SK-N-SH (cell line): ENCODE results near the gene KCNK6. TPM values are rescaled to one million over a fixed set of nuclear protein-coding genes. Genes with fewer than 3 reads are reported as not detected.

Experiments
- CTCF ChIA-PET: fragments of 300-600, 350-600 bp; formaldehyde crosslinking; extraction: SDS; loops from one replicate; lab custom pipeline; 2021; lab: Yijun Ruan, JAX
- POLR2A ChIA-PET: fragments of 350-600 bp; sonication (Branson Sonifier 250); formaldehyde crosslinking; extraction: SDS; loops from one replicate; lab custom pipeline; 2020; ENCODE audit warnings: antibody characterized with exemption, inconsistent platforms; lab: Yijun Ruan, JAX
- DNase-seq: peaks from one replicate; pipeline ENCODE4 v3.0.0; 2012
- H2AFZ ChIP-seq: fragments of 200-600 bp; sonication (generic); 2 replicates; pipeline ENCODE4 v1.8.1; 2016; ENCODE audit warnings: antibody characterized with exemption, mild to moderate bottlenecking, low read depth
- H3F3A ChIP-seq: fragments of 200-600 bp; sonication (generic); replicated peaks from 2 replicates; pipeline ENCODE3; 2016; ENCODE audit warnings: antibody characterized with exemption, mild to moderate bottlenecking; ENCODE audit not compliant: insufficient read depth
- H3K27ac ChIP-seq, 2 experiments: fragments of 200-500 bp in 1 of 2; fragments of 200-600 bp in 1 of 2; sonication (Bioruptor generic) in 1 of 2; sonication (generic), shearing (Covaris generic) in 1 of 2; 2 replicates each; pipeline versions ENCODE4 v1.5.1 to v1.6.1; 2014 to 2016; ENCODE audit warnings: low read depth in 2 of 2, inconsistent platforms in 1 of 2, low read length in 1 of 2, mild to moderate bottlenecking in 1 of 2, mixed read lengths in 1 of 2
- H3K27me3 ChIP-seq: fragments of 200-600 bp; sonication (generic), shearing (Covaris generic); 2 replicates; pipeline ENCODE4 v1.6.1; 2016; ENCODE audit warnings: mixed run types; ENCODE audit not compliant: insufficient read depth
- H3K36me3 ChIP-seq, 2 experiments: fragments of 200-500 bp in 1 of 2; fragments of 200-600 bp in 1 of 2; sonication (Bioruptor generic) in 1 of 2; sonication (generic) in 1 of 2; replicated peaks in 1 of 2; 2 replicates each; pipeline versions ENCODE3 to v1.5.1; 2014 to 2016; ENCODE audit warnings: low read length in 1 of 2, mild to moderate bottlenecking in 1 of 2; ENCODE audit not compliant: insufficient read depth in 2 of 2, control insufficient read depth in 1 of 2
- H3K4me1 ChIP-seq, 2 experiments: fragments of 200-500 bp in 1 of 2; fragments of 200-600 bp in 1 of 2; sonication (Bioruptor generic) in 1 of 2; sonication (generic), shearing (Covaris generic) in 1 of 2; 2 replicates each; pipeline versions ENCODE4 v1.5.1 to v1.6.1; 2014 to 2016; ENCODE audit warnings: low read depth in 1 of 2, low read length in 1 of 2, mixed run types in 1 of 2; ENCODE audit not compliant: insufficient read depth in 2 of 2, control insufficient read depth in 1 of 2
- H3K4me2 ChIP-seq: fragments of 200-600 bp; sonication (generic), shearing (Covaris generic); 2 replicates; pipeline ENCODE4 v1.6.1; 2017; ENCODE audit warnings: mixed run types
- H3K4me3 ChIP-seq, 2 experiments: fragments of 200-500 bp in 1 of 2; fragments of 200-600 bp in 1 of 2; sonication (Bioruptor generic) in 1 of 2; sonication (generic), shearing (Covaris generic) in 1 of 2; 2 replicates each; pipeline versions ENCODE4 v1.5.1 to v1.8.1; 2014 to 2016; ENCODE audit warnings: low read depth in 2 of 2, inconsistent platforms in 1 of 2, low read length in 1 of 2, mild to moderate bottlenecking in 1 of 2, mixed read lengths in 1 of 2, moderate library complexity in 1 of 2
- H3K79me2 ChIP-seq: fragments of 200-600 bp; sonication (generic); 2 replicates; pipeline ENCODE4 v1.8.1; 2017; ENCODE audit warnings: mild to moderate bottlenecking; ENCODE audit not compliant: insufficient read depth
- H3K9ac ChIP-seq: fragments of 200-600 bp; sonication (generic); 2 replicates; pipeline ENCODE4 v1.6.1; 2017; ENCODE audit warnings: mixed run types
- H3K9me2 ChIP-seq: fragments of 200-600 bp; sonication (generic); 2 replicates; pipeline ENCODE4 v1.6.1; 2017; ENCODE audit warnings: mixed run types
- H3K9me3 ChIP-seq: fragments of 200-600 bp; sonication (generic); 2 replicates; pipeline ENCODE4 v1.6.1; 2017; ENCODE audit warnings: mixed run types, mild to moderate bottlenecking, moderate library complexity
- H4K20me1 ChIP-seq: fragments of 200-600 bp; sonication (generic); 2 replicates; pipeline ENCODE4 v1.6.1; 2017; ENCODE audit warnings: mild to moderate bottlenecking, mixed run types; ENCODE audit not compliant: insufficient read depth
- FOXJ3 ChIP-seq: sonication (generic); formaldehyde crosslinking; IDR thresholded peaks from 2 replicates; pipeline ENCODE4 v1.5.1; 2020; ENCODE audit warnings: mild to moderate bottlenecking, missing genetic modification reagents
- NFIC ChIP-seq: IDR thresholded peaks from 2 replicates; pipeline ENCODE4 v1.4.0; 2012; ENCODE audit warnings: borderline replicate concordance
- RFX5 ChIP-seq: IDR thresholded peaks from 2 replicates; pipeline ENCODE4 v1.6.1; 2012; ENCODE audit warnings: mild to moderate bottlenecking, improper control_type of control experiment, low read length
- SIN3A ChIP-seq: IDR thresholded peaks from 2 replicates; pipeline ENCODE4 v1.6.1; 2012; ENCODE audit warnings: low read depth, mild to moderate bottlenecking, low read length, moderate library complexity, borderline replicate concordance
- TAF1 ChIP-seq: IDR thresholded peaks from 2 replicates; pipeline ENCODE4 v1.6.1; 2012; ENCODE audit warnings: low read depth, mild to moderate bottlenecking, low read length, moderate library complexity, borderline replicate concordance
- TEAD4 ChIP-seq: IDR thresholded peaks from 2 replicates; pipeline ENCODE4 v1.4.0; 2012; ENCODE audit warnings: mild to moderate bottlenecking, borderline replicate concordance; ENCODE audit not compliant: insufficient read depth
- WGBS: methylation state at CpG from one replicate; pipeline ENCODE4 v1.1.6; 2017; ENCODE audit warnings: low lambda C conversion rate; 5-methylcytosine and 5-hydroxymethylcytosine counted together
- polyA plus RNA-seq, 3 experiments: library from polyadenylated mRNA; depleted of rRNA; stranded (reverse); fragments of >200 nt; gene quantifications; 2 replicates each; pipeline ENCODE4 v1.2.3, GENCODE V29; 2012
- TF ChIP-seq, protein P1 (sequence below): IDR thresholded peaks from 2 replicates; pipeline ENCODE4 v1.4.0; 2012; ENCODE audit warnings: low read depth
- TF ChIP-seq, protein P2 (sequence below): IDR thresholded peaks from 2 replicates; pipeline ENCODE4 v1.6.1; 2012; ENCODE audit warnings: mild to moderate bottlenecking, low read depth, low read length, moderate library complexity

The KCNK6 gene
- polyA plus RNA-seq, 1 of the 3 experiments (the other 2 are of a cell fraction) = 0.26 TPM

DNA sequence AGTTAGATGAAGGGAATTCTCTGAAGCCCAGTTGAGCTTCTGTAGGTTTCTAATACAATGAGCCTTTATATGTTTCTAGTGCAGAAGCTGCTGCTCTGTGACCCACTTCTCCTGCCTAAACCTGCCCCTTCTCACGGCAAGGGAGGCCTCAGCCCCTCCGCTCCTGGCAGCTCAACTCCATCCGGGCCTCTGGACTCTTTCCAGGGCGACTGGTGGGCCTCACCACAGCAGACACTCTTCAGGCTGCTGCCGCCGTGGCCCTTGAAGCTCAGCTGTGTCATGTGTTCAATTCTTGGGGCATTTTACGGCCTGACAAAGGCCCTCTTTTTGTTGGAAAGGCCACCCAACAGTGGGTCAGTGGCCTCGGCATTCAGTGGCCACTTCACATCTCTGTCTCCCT is 25.6 kb upstream of the KCNK6 start (continued):
- TF ChIP-seq, protein P1, sequence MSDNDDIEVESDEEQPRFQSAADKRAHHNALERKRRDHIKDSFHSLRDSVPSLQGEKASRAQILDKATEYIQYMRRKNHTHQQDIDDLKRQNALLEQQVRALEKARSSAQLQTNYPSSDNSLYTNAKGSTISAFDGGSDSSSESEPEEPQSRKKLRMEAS = no peak
- TF ChIP-seq RFX5 (no peak), NFIC (no peak), TEAD4 (no peak), FOXJ3 (CRISPR knock-in tag) (no peak)

DNA sequence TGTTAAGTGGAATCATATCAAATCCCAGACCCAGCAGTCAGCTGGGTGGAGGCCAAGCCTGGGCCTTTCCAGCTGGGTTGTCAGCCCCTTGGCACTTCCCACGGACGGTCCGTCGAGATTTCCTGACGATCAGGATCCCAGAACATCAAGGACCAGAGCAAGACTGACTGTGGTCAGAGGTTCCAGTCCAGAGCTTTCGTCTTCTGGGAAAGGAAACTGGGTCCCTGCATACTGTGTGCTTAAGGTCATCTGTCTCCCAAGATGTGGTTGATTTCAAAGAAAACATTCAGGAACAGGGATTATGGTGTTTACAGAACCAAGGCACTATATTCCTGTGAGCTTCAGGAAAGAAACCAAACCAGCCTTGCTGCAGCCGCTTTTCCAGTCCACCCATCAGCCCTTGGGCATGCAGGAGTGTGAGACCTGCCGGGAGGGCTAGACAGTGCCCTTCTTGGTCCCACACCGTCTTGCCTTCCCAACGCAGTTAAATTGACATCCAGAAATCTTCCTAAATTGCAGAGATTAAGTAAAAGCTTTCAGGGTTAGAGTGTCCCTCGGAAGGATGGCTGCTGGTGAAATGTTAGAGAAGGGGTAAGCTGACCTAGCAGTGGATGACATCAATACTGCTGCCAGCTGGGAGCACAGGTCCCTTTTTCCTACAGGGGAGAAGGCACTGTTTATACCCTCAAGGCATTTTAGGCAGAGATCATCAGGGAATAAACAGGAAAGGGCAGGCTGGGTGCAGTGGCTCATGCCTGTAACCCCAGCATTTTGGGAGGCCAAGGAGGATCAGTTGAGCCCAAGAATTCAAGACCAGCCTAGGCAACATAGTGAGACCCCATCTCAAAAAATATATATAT is 20.6 kb upstream of the KCNK6 start:
- Histone ChIP-seq H3K9me2 (no peaks in the 10 kb centered on the region), H2AFZ (no peak overlapping the region), H3K27me3 (no peaks in the 10 kb centered on the region), H3F3A (peaks cover 22% of the 10 kb centered on the region), H3K79me2 (no peaks in the 10 kb centered on the region), H3K27ac (no peak overlapping the region), H4K20me1 (no peaks in the 10 kb centered on the region), H3K9ac (no peak overlapping the region), H3K4me1 (no peaks in the 10 kb centered on the region; a peak in 1 of 4 replicates), H3K4me3 (no peak overlapping the region), H3K36me3 (no peaks in the 10 kb centered on the region), H3K4me2 (no peak overlapping the region), H3K9me3 (no peaks in the 10 kb centered on the region)
- ChIA-PET POLR2A (no interaction called here), CTCF (interaction anchor here (0.7 kb wide), 1 partner anchor 55 kb away, joined by 4 read pairs; no protein-coding TSS in a partner anchor)
- TF ChIP-seq TAF1 (no peak), SIN3A (no peak)
- TF ChIP-seq, protein P2, sequence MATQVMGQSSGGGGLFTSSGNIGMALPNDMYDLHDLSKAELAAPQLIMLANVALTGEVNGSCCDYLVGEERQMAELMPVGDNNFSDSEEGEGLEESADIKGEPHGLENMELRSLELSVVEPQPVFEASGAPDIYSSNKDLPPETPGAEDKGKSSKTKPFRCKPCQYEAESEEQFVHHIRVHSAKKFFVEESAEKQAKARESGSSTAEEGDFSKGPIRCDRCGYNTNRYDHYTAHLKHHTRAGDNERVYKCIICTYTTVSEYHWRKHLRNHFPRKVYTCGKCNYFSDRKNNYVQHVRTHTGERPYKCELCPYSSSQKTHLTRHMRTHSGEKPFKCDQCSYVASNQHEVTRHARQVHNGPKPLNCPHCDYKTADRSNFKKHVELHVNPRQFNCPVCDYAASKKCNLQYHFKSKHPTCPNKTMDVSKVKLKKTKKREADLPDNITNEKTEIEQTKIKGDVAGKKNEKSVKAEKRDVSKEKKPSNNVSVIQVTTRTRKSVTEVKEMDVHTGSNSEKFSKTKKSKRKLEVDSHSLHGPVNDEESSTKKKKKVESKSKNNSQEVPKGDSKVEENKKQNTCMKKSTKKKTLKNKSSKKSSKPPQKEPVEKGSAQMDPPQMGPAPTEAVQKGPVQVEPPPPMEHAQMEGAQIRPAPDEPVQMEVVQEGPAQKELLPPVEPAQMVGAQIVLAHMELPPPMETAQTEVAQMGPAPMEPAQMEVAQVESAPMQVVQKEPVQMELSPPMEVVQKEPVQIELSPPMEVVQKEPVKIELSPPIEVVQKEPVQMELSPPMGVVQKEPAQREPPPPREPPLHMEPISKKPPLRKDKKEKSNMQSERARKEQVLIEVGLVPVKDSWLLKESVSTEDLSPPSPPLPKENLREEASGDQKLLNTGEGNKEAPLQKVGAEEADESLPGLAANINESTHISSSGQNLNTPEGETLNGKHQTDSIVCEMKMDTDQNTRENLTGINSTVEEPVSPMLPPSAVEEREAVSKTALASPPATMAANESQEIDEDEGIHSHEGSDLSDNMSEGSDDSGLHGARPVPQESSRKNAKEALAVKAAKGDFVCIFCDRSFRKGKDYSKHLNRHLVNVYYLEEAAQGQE = no peak
- no peak for DNase-seq
- 75% methylated on average over 11 of the region's 11 CpGs for WGBS
